Keratinocyte (primary cell): Measurements from ENCODE around the gene ADSS2. TPM values are rescaled to one million over a fixed set of nuclear protein-coding genes. Genes with fewer than 3 reads are reported as not detected.

Experiments
- DNase-seq: peaks from one replicate; pipeline ENCODE4 v3.0.0-alpha.2; 2011; ENCODE audit warnings: low read depth, missing footprints, low spot score
- FAIRE-seq: peaks from 2 replicates; lab custom pipeline; 2011; peaks lifted over from hg19 to GRCh38; lab: Jason Lieb, UNC
- H2AFZ ChIP-seq: 2 replicates; pipeline ENCODE4 v1.6.0; 2012; ENCODE audit warnings: low read length, control low read depth, inconsistent platforms; ENCODE audit not compliant: control insufficient read depth
- H3K27ac ChIP-seq: 2 replicates; pipeline ENCODE4 v1.5.1; 2011; ENCODE audit warnings: low read length; ENCODE audit not compliant: control insufficient read depth, insufficient read depth
- H3K27me3 ChIP-seq: 3 replicates; pipeline ENCODE4 v1.6.0; 2011; ENCODE audit warnings: low read length; ENCODE audit not compliant: control insufficient read depth, insufficient read depth; ENCODE audit errors: extremely low read depth
- H3K36me3 ChIP-seq, 2 experiments: 2 replicates in 1 of 2; 3 replicates in 1 of 2; pipeline ENCODE4 v1.5.1; 2011; ENCODE audit warnings: low read length in 2 of 2, mild to moderate bottlenecking in 1 of 2; ENCODE audit not compliant: control insufficient read depth in 2 of 2, insufficient read depth in 2 of 2; ENCODE audit errors: extremely low read depth in 1 of 2
- H3K4me1 ChIP-seq: 3 replicates; pipeline ENCODE4 v1.5.1; 2011; ENCODE audit warnings: low read length; ENCODE audit not compliant: control insufficient read depth, insufficient read depth; ENCODE audit errors: extremely low read depth
- H3K4me2 ChIP-seq: 3 replicates; pipeline ENCODE4 v1.6.0; 2011; ENCODE audit warnings: low read depth, low read length; ENCODE audit not compliant: control insufficient read depth, insufficient read depth; ENCODE audit errors: extremely low read depth
- H3K4me3 ChIP-seq, 3 experiments: fragments of 200-600 bp in 1 of 3; sonication (generic) in 1 of 3; 2 replicates in 2 of 3; 3 replicates in 1 of 3; pipeline ENCODE4 v1.5.1; 2011 to 2016; ENCODE audit warnings: low read length in 3 of 3, mild to moderate bottlenecking in 3 of 3, control low read depth in 2 of 3, inconsistent platforms in 1 of 3, low read depth in 1 of 3, mixed read lengths in 1 of 3, mixed run types in 1 of 3, moderate library complexity in 1 of 3; ENCODE audit not compliant: control insufficient read depth in 2 of 3, insufficient read depth in 2 of 3; ENCODE audit errors: extremely low read depth in 1 of 3
- H3K79me2 ChIP-seq: 2 replicates; pipeline ENCODE4 v1.6.0; 2012; ENCODE audit warnings: low read length; ENCODE audit not compliant: control insufficient read depth, insufficient read depth
- H3K9ac ChIP-seq: 3 replicates; pipeline ENCODE4 v1.6.0; 2011; ENCODE audit warnings: low read length; ENCODE audit not compliant: control insufficient read depth, insufficient read depth; ENCODE audit errors: extremely low read depth
- H3K9me1 ChIP-seq: 3 replicates; pipeline ENCODE4 v1.6.0; 2011; ENCODE audit warnings: low read length; ENCODE audit not compliant: control insufficient read depth, insufficient read depth; ENCODE audit errors: extremely low read depth
- H3K9me3 ChIP-seq: 2 replicates; pipeline ENCODE4 v1.5.1; 2012; ENCODE audit warnings: low read depth, low read length; ENCODE audit not compliant: control insufficient read depth
- H4K20me1 ChIP-seq: 3 replicates; pipeline ENCODE4 v1.6.0; 2011; ENCODE audit warnings: low read length; ENCODE audit not compliant: control insufficient read depth, insufficient read depth; ENCODE audit errors: extremely low read depth
- CTCF ChIP-seq, 3 experiments: IDR thresholded peaks in 1 of 3; conservative IDR thresholded peaks in 1 of 3; optimal IDR thresholded peaks in 1 of 3; 2 replicates in 2 of 3; 3 replicates in 1 of 3; pipeline versions ENCODE3 to v1.5.1; 2011; ENCODE audit warnings: low read length in 3 of 3, mild to moderate bottlenecking in 3 of 3, moderate library complexity in 2 of 3, control low read depth in 1 of 3, inconsistent platforms in 1 of 3; ENCODE audit not compliant: insufficient read depth in 2 of 3; ENCODE audit errors: extremely low read depth in 1 of 3
- EZH2 ChIP-seq: IDR thresholded peaks from one replicate; pipeline ENCODE4 v1.6.1; 2012; ENCODE audit warnings: inconsistent platforms, mild to moderate bottlenecking, low read length, moderate library complexity
- dilution Hi-C: fragments of 300-500 bp; cut with MboI; formaldehyde crosslinking; loops from one replicate; pipeline ENCODE4 v1.7.0; 2020; ENCODE audit warnings: low sequenced_read_pairs; ENCODE audit not compliant: extremely low pct_ligation_motif_present
- polyA plus RNA-seq, 5 experiments: library from polyadenylated mRNA; depleted of rRNA in 3 of 5; stranded (reverse) in 3 of 5; stranded (forward) in 1 of 5; unstranded in 1 of 5; fragments of >200 nt; gene quantifications; 1 replicate in 1 of 5; 2 replicates in 3 of 5; 3 replicates in 1 of 5; pipeline versions ENCODE4 v1.2.1 to v1.2.3, GENCODE V29; 2011 to 2012; ENCODE audit warnings: missing spikeins in 2 of 5, low read depth in 1 of 5, low replicate concordance in 1 of 5

Gene ADSS2
- polyA plus RNA-seq, 1 donor (not counting 4 experiments of a cell fraction or from before 2014, with no cell fraction given): 53.5 TPM

GRCh38 chr1:244419024-244419423 lies 32.7 kb downstream of the ADSS2 start:
- Histone ChIP-seq H3K4me3 (no peak overlapping the region), H4K20me1 (no peaks in the 10 kb centered on the region), H3K79me2 (no peaks in the 10 kb centered on the region), H3K9me3 (no peaks in the 10 kb centered on the region), H3K9me1 (no peaks in the 10 kb centered on the region), H3K27me3 (no peaks in the 10 kb centered on the region), H3K27ac (no peak overlapping the region), H3K4me1 (peaks cover 8% of the 10 kb centered on the region), H3K9ac (no peak overlapping the region), H2AFZ (no peak overlapping the region), H3K36me3 (peaks cover 12 to 16% of the 10 kb centered on the region in 2 experiments), H3K4me2 (no peak overlapping the region)
- DNase-seq: no peak
- FAIRE-seq: no peak
- TF ChIP-seq EZH2 (no peak), CTCF (optimal IDR thresholded peaks at IDR 0.05 in 1 of 3, IDR thresholded peaks at IDR 0.05 in 1 of 3, conservative IDR thresholded peaks at IDR 0.05 in 1 of 3; ENCODE audit: extremely low read depth in 1 of 3, insufficient read depth in 2 of 3, low read length in 3 of 3) (no peak)
- dilution Hi-C loops: no loop called here

GRCh38 chr1:244414543-244414942 lies 37.2 kb downstream of the ADSS2 start:
- Histone ChIP-seq H3K4me1 (peaks cover 9% of the 10 kb centered on the region), H3K9ac (no peak overlapping the region), H3K27me3 (no peaks in the 10 kb centered on the region), H3K4me3 (no peak overlapping the region), H2AFZ (no peak overlapping the region), H4K20me1 (no peaks in the 10 kb centered on the region), H3K9me3 (no peaks in the 10 kb centered on the region), H3K9me1 (no peaks in the 10 kb centered on the region), H3K27ac (no peak overlapping the region), H3K4me2 (no peak overlapping the region), H3K36me3 (peaks cover 16 to 18% of the 10 kb centered on the region in 2 experiments), H3K79me2 (no peaks in the 10 kb centered on the region)
- DNase-seq (no peak), FAIRE-seq (peak; percentile 51)
- dilution Hi-C loops: no loop called here
- TF ChIP-seq EZH2 (no peak), CTCF (optimal IDR thresholded peaks at IDR 0.05 in 1 of 3, IDR thresholded peaks at IDR 0.05 in 1 of 3, conservative IDR thresholded peaks at IDR 0.05 in 1 of 3; ENCODE audit: extremely low read depth in 1 of 3, insufficient read depth in 2 of 3, low read length in 3 of 3) (peak; percentile 54 to 61 (median 59))
